HG02852 (cell line): ENCODE results near the gene SLC39A13.

ENCODE experiments used
- ATAC-seq: cut with Tn5 transposase; IDR thresholded peaks from one replicate; pipeline ENCODE4 v1.9.1; 2021; ENCODE audit warnings: mild to moderate bottlenecking, moderate library complexity; ENCODE audit not compliant: unreplicated experiment

The SLC39A13 gene

GRCh38 chr11:47400768-47401279, 7.6 kb upstream of the SLC39A13 start:
- ATAC-seq = peak; percentile 58

- ATAC-seq = no peak
These were observed 5.3 kb upstream of the SLC39A13 start for GRCh38 chr11:47403135-47403534.

GRCh38 chr11:47403571-47403970, 4.8 kb upstream of the SLC39A13 start:
- ATAC-seq = no peak

GRCh38 chr11:47406896-47407745, 1.3 kb upstream of the SLC39A13 start:
- no peak for ATAC-seq

GRCh38 chr11:47408598-47409439, 429 bp downstream of the SLC39A13 start:
- ATAC-seq = peak; percentile 12

GRCh38 chr11:47409440-47410369, 1.3 kb downstream of the SLC39A13 start:
- no peak for ATAC-seq

GRCh38 chr11:47410370-47411264, 2.2 kb downstream of the SLC39A13 start:
- no peak for ATAC-seq

GRCh38 chr11:47411884-47412746, 3.7 kb downstream of the SLC39A13 start:
- no peak for ATAC-seq

GRCh38 chr11:47413351-47413750, 5.0 kb downstream of the SLC39A13 start:
- ATAC-seq = no peak

- ATAC-seq = no peak
These were observed 5.7 kb downstream of the SLC39A13 start for GRCh38 chr11:47413908-47414684.

- no peak for ATAC-seq
These were observed 6.3 kb downstream of the SLC39A13 start for GRCh38 chr11:47414685-47415070.

GRCh38 chr11:47415091-47415854, 6.9 kb downstream of the SLC39A13 start:
- ATAC-seq = no peak

GRCh38 chr11:47415949-47416472, 7.6 kb downstream of the SLC39A13 start:
- ATAC-seq = no peak

- no peak for ATAC-seq
These were observed 9.3 kb downstream of the SLC39A13 start for GRCh38 chr11:47417712-47418111.

GRCh38 chr11:47418454-47419259, 10.3 kb downstream of the SLC39A13 start:
- ATAC-seq = no peak

GRCh38 chr11:47425611-47426010, 17.2 kb downstream of the SLC39A13 start:
- no peak for ATAC-seq
